ENCODE measurements around the gene CNNM2.
"Not testable (repeated sequence)": the region's sequence is repeated elsewhere in the genome, so short reads cannot be mapped to it uniquely, and the experiment has no call there.

The CNNM2 gene

GRCh38 chr10:102926842-102927241, 8.7 kb downstream of the CNNM2 start:
- no peak for DNase-seq (ENCODE audit: low read depth in 2 of 2)

DNA sequence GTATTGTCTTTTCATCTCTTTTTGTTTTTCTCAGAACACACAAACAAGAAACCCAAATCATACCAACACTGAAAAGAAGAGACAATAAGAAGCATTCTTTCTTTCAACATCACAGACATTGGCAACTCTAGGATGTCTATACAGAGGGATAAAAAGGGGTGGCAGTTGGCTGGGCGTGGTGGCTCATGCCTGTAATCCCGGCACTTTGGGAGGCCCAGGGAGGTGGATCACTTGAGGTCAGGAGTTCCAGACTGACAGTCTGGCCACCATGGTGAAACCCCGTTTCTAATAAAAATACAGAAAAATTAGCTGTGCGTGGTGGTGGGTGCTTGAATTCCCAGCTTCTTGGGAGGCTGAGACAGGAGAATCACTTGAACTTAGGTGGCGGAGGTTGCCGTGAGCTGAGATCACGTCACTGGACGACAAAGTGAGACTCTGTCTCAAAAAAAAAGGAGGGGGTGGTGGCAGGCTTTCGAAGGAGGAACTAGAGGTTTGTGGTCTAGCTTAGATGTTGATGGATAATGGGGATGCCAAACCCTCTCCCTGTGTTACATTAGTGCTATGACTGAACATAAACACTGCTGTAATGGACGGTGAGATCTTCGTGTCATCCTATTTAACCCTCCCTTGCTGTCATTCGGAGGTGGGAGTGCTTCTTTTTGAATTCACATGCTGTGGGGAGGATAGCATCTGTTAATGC, 9.4 kb downstream of the CNNM2 start:
- no peak for DNase-seq (ENCODE audit: low read depth in 2 of 2)

DNA sequence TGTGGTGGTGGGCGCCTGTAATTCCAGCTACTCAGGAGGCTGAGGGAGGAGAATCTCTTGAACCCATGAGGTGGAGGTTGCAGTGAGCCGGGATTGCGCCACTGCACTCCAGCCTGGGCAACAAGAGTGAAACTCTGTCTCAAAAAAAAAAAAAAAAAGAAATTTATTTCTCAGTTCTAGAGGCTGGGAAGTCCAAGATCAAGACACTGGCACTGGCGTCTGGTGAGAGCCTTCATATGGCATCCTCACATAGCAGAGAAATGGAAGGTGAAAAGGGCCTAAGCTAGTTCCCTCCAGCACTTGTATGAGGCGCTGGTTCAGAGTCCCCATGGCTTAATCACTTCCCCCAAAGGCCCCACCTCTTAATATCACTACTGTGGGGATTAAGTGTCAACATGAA, 10.3 kb downstream of the CNNM2 start:
- DNase-seq (ENCODE audit: low read depth in 2 of 2) = not testable (repeated sequence)

- DNase-seq (ENCODE audit: low read depth in 2 of 2) = no peak
Observed at GRCh38 chr10:102930720-102931119, 12.6 kb downstream of the CNNM2 start.

GRCh38 chr10:102931643-102932042, 13.5 kb downstream of the CNNM2 start:
- no peak for DNase-seq (ENCODE audit: low read depth in 2 of 2)

DNA sequence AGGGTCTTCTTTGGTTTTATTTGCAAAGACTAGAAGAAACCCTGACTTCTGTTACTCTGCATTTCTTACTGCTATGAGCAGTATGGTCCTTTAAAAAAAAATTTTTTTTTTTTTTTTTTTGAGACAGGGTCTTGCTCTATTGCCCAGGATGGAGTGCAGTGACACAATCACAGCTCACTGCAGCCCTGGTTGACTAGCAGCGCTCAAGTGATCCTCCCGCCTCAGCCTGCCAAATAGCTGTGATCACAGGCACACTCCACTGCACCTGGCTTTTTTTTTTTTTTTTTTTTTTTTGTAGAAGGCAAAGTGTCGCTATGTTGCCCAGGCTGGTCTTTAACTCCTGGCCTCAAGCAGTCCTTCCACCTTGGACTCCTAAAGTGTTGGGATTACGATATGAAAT, 17.4 kb downstream of the CNNM2 start:
- DNase-seq (ENCODE audit: low read depth in 2 of 2) = no peak

DNA sequence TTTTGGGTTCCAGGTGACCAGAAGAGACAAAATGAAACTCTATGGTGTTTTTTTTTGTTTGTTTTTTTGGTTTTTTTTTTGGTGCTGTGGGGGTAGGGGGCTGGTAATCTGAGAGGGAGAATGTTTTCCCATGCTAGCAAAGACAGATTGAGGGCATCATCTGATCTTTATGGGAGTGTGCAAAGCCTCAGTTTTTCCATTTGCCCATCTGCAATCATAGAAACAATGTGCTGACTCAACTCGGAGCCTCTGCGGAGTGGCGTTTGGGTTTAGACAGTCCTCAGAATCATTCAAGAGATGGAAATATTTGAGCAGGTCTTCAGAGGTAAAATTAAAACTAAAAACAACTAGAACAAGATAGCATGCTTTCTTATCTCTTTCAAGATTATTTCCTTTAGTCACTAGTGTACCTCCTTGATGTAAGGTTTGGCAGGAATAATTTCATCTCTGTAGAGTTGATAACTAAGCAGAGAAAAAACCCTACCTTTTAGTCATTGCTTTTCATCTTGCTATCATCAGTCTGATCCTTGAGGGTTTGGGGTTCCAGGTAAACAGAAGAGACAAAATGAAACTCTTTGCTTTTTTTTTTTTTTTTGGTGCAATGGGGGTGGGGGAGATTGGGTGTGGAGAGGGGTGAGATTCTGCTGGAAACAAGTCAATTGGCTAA, 18.0 kb downstream of the CNNM2 start:
- DNase-seq (ENCODE audit: low read depth in 2 of 2) = no peak

GRCh38 chr10:102941401-102941800, 23.3 kb downstream of the CNNM2 start:
- no peak for DNase-seq (ENCODE audit: low read depth in 2 of 2)

DNA sequence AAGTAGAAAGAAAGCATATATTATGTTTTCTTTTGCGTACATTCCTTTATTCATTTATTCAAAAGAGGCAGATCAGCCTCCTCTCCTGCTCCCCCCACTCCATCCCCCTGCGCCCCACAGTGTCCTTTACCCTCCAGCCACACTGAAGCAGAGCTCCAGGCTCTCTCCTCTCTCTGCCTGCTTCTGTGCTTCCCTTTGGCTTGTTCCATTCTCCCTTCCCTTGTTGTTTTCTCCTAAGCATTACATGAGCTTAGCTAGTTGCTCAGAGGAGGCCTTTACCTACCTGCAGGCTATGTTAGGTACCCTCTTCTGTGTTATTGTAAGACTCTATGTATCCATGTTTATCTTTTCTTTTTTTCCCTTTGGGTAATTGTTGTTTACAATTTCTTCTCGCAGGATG, 27.4 kb downstream of the CNNM2 start:
- DNase-seq (ENCODE audit: low read depth in 2 of 2) = no peak

DNA sequence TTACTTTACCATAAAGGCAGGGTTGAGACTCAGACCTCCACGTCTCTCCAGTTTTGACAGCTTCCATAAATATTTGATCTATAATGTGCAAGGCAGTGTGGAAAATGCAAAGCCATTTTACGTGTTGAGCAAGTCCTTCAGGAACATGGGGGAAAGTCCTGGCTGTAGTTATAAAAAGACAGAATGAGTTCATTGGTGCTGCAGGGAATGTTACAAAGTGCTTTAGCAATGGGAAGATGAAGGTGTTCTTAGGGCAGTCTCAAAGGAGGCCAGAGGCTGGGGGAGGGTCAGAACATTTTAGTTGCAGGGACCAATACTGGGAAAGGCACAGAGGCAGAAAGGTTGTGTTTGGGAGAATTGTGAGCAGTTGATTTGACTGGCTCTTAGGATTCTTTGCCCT, 27.9 kb downstream of the CNNM2 start:
- no peak for DNase-seq (ENCODE audit: low read depth in 2 of 2)

GRCh38 chr10:102946992-102947391, 28.9 kb downstream of the CNNM2 start:
- no peak for DNase-seq (ENCODE audit: low read depth in 2 of 2)

DNA sequence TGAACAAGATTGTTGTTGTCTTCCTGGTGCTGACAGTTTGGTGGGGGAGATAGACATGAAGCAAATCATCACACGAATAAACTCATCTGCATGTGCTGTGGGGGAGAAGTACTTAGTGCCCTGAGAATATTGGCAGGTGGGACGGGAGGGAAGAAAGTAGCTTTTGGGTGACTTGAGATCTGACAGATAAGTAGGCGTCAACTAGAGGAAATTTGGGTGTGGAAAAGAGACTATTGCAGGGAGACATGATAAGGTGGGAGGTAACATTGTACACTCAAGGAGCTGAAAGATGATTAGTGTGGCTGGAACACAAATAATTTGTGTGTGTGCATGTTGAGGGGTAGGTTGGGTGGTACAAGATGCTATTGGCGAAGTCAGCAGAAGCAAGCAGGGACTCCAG, 30.1 kb downstream of the CNNM2 start:
- no peak for DNase-seq (ENCODE audit: low read depth in 2 of 2)

- no peak for DNase-seq (ENCODE audit: low read depth in 2 of 2)
Observed at GRCh38 chr10:102948786-102949185, 30.7 kb downstream of the CNNM2 start.

DNA sequence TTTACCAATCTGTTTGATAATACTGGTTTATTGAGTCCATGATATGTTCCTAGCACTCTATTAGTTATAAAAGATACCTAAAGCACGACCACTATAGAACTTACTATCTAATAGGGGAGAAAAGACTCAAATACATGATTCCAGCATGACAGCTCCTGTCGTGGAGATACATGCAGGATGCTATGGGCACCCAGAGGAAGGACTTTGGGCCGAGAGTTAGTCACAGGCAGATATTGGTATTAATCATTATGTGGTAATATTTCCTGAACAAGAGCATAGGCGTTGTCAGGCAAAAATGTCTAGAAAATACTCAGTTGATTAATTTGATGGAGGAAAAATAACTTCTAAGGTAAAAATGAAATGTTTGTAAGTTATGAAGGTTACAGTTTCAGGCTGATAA, 31.8 kb downstream of the CNNM2 start:
- DNase-seq (ENCODE audit: low read depth in 2 of 2) = no peak

- DNase-seq (ENCODE audit: low read depth in 2 of 2) = no peak
Observed at GRCh38 chr10:102951316-102951715, 33.2 kb downstream of the CNNM2 start.

GRCh38 chr10:102959360-102959759, 41.3 kb downstream of the CNNM2 start:
- DNase-seq (ENCODE audit: low read depth in 2 of 2) = no peak

GRCh38 chr10:102960157-102960556, 42.1 kb downstream of the CNNM2 start:
- DNase-seq (ENCODE audit: low read depth in 2 of 2) = no peak

GRCh38 chr10:102962267-102962666, 44.2 kb downstream of the CNNM2 start:
- no peak for DNase-seq (ENCODE audit: low read depth in 2 of 2)

GRCh38 chr10:102962951-102963755, 45.1 kb downstream of the CNNM2 start:
- no peak for DNase-seq (ENCODE audit: low read depth in 2 of 2)

- DNase-seq (ENCODE audit: low read depth in 2 of 2) = no peak
Observed at GRCh38 chr10:102963756-102964025, 45.6 kb downstream of the CNNM2 start.

DNA sequence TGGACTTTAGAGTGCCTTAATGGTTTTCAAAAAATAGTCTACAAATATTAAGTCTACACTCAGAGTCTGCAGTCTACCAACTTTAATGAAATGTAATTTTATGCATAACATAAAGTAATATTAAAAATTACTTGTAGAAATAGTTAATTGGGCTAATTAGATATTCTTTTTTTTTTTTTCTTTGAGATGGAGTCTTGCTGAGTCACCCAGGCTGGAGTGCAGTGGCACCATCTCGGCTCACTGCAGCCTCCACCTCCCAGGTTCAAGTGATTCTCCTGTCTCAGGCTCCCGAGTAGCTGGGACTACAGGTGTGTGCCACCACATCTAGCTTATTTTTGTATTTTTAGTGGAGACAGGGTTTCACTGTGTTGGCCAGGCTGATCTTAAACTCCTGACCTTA, 46.0 kb downstream of the CNNM2 start:
- not testable (repeated sequence) for DNase-seq (ENCODE audit: low read depth in 2 of 2)

GRCh38 chr10:102964713-102965112, 46.6 kb downstream of the CNNM2 start:
- no peak for DNase-seq (ENCODE audit: low read depth in 2 of 2)

DNA sequence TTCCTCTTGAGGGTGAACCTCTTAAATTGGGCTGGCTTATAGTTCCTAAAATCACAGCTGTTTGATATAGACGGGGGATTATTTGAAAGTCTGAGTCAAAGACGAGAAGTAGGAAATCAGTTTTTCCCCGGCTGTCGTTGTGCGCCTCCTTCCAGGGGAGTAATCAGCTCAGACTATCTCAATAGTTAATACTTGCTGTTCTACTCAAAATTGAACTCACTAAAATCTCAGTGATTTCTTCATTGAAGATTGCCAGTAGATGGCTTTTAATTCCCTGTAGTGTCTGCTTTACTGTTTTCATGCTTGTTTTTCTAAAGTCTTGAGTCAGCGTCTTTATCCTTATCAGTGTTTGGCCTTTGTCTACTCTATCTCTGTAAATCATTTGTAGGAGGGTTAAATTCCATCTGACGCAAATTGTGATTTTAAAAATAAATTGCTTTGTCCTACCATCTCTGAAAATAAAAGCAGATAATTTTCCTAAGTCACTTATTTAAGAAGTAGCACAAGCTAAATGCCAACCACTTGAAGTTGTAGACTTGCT, 47.3 kb downstream of the CNNM2 start:
- no peak for DNase-seq (ENCODE audit: low read depth in 2 of 2)

Measured in stimulated activated CD8-positive, alpha-beta memory T cell treated with anti-CD3 and anti-CD28 coated beads, Interleukin-7, amount 100 ng/mL, for 4 hours (primary cell).